ENCODE measurements around the gene APCDD1.

The APCDD1 gene

DNA sequence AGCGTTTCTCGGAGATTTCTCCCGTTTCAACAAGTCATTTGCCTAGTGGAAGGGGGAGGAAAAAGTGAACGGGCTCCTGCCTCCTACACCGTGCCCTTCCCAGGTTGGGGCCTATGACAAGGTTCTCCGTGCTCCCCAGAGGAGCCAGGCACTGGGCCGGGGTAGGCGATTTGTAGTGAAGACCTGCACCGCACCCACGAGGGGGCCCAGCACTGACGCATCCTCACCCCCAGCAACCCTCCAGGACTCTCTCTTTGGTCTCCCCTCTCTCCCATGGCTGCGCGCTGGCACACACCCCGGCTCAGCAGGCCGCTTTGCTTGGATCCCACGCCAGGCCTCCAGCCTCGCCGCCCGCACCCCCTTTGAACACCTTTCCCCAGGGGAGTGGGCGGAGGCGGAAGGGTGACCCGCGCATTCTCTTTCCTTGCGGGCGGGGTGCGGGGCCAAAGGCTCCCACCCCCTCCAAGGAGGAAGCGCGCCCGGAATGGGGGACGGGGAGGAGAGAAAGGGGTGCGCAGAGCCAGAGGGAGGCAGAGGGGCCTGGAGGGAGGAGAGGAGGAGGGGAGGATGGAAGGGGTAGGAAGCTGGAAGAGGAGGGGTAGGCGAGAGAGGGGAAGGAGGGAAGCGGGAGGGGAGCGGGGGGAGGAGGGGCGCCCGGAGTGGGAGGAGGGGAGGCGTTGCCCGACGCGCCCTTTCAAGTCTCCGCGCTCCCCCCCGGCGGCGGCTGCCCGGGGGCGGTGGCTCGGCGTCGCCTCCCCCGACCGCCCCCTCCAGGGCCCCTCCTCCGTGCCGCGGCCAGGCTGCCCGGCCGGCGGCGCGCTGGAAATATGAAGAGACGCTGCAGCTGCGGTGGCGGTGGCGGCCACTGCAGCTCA, at the start of gene APCDD1:
Gene APCDD1 (plus strand): TSS at position 830 of the 875 bp plus-strand sequence. CDS start 347 bp downstream, outside the sequence.
- DNase-seq (ENCODE audit: low read depth), result no peak

GRCh38 chr18:10405014-10405493, 49.4 kb upstream of the APCDD1 start:
- no peak for DNase-seq (ENCODE audit: low read depth)

GRCh38 chr18:10405816-10406663, 48.4 kb upstream of the APCDD1 start:
- DNase-seq (ENCODE audit: low read depth), result no peak

GRCh38 chr18:10408131-10408530, 46.3 kb upstream of the APCDD1 start:
- DNase-seq (ENCODE audit: low read depth), result no peak

- no peak for DNase-seq (ENCODE audit: low read depth)
Observed at GRCh38 chr18:10409041-10409440, 45.4 kb upstream of the APCDD1 start.

- no peak for DNase-seq (ENCODE audit: low read depth)
Observed at GRCh38 chr18:10410472-10411308, 43.7 kb upstream of the APCDD1 start.

- DNase-seq (ENCODE audit: low read depth), result no peak
Observed at GRCh38 chr18:10412933-10413332, 41.5 kb upstream of the APCDD1 start.

GRCh38 chr18:10413722-10414121, 40.7 kb upstream of the APCDD1 start:
- no peak for DNase-seq (ENCODE audit: low read depth)

DNA sequence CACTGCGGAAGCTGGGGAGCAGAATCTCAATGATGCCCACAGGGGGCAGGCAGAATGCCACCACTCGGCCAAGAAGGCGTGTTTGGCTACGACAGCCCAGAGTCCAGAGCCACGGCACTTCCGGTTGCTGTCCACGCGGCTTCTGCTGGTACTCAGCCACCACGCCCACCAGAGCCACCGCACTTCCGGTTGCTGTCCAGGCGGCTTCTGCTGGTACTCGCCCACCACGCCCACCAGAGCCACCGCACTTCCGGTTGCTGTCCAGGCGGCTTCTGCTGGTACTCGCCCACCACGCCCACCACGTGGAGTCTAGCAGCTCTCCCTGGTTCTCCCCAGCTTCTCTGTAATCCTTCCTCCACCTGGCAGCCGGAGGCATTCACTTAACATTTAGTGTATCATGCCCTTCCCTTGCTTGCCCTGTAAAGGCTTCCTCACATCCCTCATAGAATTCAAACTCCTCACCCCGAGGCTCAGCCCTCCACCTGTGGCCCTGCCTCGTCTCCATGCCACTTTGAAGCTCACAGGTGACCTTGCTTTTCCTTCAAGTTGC, 40.1 kb upstream of the APCDD1 start:
- DNase-seq (ENCODE audit: low read depth), result no peak

GRCh38 chr18:10416065-10416464, 38.4 kb upstream of the APCDD1 start:
- DNase-seq (ENCODE audit: low read depth), result no peak

GRCh38 chr18:10417191-10417590, 37.2 kb upstream of the APCDD1 start:
- no peak for DNase-seq (ENCODE audit: low read depth)

DNA sequence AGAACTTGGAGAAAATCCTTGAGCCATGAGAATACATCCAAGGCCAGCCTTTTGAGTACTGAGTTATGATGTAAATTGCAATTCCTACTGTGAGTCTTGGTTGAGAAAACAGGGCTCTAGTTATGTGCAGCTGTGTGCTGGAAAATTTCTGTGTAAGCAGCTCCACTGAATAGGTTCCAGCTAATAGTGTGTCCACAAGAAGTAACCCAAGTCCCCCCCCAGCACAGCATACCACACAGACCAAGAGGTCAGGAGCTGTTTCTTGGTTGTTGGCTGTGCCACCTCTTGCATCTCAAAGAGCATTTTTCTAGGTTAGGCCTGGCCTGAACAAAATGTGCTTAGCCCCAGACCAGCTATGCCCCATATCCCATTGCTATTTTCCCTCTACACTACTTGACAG, 36.8 kb upstream of the APCDD1 start:
- DNase-seq (ENCODE audit: low read depth), result no peak

DNA sequence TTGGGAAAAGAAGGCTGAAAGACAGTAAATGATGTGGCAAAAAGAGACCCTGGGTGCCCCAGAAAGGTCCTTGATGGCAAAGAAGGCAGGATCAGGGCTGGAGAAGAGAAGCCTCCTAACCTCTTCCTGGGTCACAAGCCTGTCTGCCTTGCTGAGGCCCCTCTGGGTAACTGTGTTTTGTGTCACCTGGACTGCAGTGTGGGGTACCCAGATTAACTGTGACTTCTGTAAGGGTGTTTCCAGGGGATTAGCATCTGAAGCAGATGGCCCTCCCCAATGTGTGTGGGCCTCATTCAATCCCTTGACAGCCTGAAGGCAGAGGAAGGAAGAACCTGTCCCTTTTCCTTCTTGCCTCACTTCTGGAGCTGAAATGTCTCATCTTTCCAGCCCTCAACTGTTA, 35.6 kb upstream of the APCDD1 start:
- DNase-seq (ENCODE audit: low read depth), result no peak

DNA sequence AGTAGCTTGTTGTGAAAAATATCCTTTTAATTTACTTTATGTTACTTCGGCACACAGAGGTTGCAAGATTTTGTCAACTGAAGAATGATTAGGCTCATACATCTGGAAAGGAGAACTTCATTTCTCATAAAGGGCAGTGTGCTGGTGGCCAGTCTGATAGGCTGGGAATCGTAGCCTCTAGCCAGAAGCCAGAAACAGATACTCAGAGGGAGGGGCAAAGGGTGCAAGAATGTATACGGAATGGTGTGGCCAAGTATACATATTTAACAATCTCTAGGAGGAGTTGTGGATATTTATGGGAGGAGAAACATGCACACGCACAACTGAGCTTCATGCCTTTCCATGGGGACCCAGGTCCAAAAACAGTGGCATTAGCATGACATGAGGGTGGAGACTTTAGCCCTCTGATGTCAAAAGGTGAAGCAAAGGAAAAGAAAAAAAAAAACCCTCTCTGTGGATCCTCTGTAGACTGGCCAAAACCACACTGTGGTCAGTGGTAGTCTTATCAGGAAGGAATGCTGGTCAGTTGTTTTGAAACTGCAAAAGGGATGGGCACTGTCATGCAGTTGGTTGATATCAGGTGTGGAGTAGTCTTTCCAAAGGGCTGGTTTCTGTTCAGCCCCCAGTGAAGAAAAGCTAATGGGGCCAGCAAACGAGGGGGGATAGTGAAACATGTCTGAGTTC, 34.9 kb upstream of the APCDD1 start:
- no peak for DNase-seq (ENCODE audit: low read depth)

DNA sequence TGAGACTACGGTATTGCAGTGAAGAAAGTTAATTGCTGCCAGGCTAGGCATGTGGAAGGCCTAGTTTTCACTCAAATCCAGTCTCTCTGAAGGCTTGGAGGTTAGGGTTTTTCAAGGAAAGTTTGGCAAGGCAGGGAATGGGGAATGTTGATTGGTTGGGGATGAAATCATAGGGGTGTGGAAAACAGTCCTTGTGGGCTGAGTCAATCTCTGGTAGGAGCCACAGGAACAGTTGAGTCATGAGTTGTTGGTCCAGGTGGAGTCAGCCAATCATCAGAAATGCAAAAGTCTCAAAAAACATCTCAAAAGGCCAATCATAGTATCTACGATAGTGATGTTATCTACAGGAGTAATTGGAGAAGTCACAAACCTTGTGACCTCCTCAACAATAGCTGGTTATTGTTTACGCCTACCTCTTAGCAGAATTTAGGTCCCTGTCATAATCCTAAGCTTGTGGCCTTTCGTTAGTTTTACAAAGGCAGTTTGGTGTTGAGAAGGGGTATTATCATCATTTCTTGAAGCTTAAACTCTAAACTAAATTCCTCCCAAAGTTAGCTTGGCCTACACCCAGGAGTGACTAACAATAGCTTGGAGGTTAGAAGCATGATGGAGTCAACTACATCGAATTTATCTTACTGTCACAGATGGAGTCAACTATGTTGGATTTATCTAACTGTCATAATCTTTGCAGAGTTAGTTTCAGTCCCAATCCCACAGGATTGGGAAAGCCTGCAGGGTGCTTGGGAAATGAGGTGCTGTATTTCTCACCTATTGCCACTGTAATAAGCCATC, 33.7 kb upstream of the APCDD1 start:
- DNase-seq (ENCODE audit: low read depth), result no peak

DNA sequence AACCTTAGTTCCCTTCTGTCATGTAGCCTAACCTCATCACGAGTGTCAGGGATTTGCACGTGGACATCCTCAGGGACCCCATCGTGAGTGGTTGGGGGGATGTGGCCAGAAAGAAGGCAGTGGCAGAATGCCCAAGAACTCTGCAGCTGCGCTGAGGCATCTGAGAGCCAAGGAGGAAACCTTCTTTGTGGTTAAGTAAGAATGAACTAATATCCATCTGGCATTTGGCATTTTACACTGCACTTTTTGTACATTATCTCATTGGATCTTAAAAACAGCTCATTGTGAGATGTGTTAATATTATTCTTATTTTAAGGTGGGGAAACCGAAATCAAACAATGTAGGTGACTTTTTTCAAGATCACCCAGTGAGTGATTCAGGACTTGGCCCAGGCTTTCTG, 32.6 kb upstream of the APCDD1 start:
- DNase-seq (ENCODE audit: low read depth), result no peak

- no peak for DNase-seq (ENCODE audit: low read depth)
Observed at GRCh38 chr18:10422731-10423130, 31.7 kb upstream of the APCDD1 start.

DNA sequence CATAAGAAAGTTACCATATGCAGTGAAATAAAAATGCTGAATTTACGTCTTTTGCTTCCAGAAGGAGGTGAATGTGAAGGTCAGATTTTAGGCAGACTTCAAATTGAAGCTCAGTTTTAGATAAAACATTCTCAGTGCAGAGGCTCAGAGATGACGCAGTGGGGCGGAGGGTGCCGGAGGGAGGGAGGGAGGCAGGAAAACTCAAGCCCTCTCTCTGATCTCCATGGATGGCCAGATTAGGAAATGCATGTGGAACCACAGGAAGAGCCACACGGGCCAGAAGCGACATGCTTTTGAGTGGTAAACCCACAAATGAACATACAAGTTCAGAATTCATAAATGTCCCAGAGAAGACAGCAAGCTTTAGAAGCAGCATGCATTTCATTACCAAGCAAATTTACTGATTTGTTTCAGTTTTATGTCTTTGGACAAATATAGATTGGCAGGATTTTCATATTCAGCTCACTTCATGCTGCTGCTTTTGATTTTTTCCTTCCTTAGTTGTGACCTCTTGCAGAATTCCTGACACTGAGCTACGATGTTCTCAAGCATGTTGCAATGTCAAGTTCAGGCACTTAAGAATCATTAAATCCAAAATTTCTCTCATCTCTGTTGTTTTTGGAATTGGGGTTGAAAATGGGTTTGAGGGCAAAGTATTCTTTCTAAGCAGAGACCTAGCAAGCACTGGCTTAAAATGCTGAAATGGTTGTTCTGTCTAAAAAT, 29.7 kb upstream of the APCDD1 start:
- DNase-seq (ENCODE audit: low read depth), result no peak

GRCh38 chr18:10430677-10431076, 23.8 kb upstream of the APCDD1 start:
- DNase-seq (ENCODE audit: low read depth), result no peak

DNA sequence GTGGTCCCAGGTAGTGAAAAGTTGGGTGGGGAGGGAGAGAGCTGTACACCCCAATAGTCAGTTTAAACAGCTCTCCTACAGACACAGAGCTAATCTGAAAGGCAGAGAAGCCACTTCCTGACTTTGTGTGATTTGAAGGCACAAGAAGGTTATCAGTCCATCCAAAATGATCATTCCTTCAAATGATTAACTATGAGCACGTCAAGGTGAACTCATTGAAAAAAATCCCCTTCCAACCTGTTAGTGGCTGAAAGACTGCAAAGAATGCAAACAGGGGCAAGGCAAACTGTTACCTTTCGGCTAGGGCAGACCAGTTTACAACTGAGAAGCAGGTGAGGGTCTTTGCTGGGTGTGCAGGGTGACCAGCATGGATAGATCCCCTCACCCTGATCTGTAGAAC, 22.8 kb upstream of the APCDD1 start:
- DNase-seq (ENCODE audit: low read depth), result no peak
